Measurements from ENCODE around the gene STAC2.
A peak's percentile ranks its signal among the peaks of the same experiment; 100 is the strongest.
"Not testable (repeated sequence)": the region's sequence is repeated elsewhere in the genome, so short reads cannot be mapped to it uniquely, and the experiment has no call there.

STAC2 gene

GRCh38 chr17:39174920-39175694 is 50.6 kb downstream of the STAC2 start:
- peaks cover 4% of the 10 kb centered on the region for H3K36me3 ChIP-seq (ENCODE audit: control insufficient read depth, low read depth, low read length)
- peaks cover 4% of the 10 kb centered on the region for H3K4me1 ChIP-seq (ENCODE audit: control insufficient read depth, low read depth, low read length)
- H3K9me3 ChIP-seq (ENCODE audit: control insufficient read depth, low read depth, low read length), result no peaks in the 10 kb centered on the region
- no peak overlapping the region for H3K9ac ChIP-seq (ENCODE audit: low read length)
- no peak overlapping the region for H3K27ac ChIP-seq (ENCODE audit: low read length)
- no peaks in the 10 kb centered on the region for H3K27me3 ChIP-seq (ENCODE audit: control insufficient read depth, insufficient read depth, low read length)
- peak overlapping the region; percentile 21 for H3K4me3 ChIP-seq (ENCODE audit: low read length)

- Histone ChIP-seq H3K9ac (ENCODE audit: low read length) (no peak overlapping the region), H3K9me3 (ENCODE audit: control insufficient read depth, low read depth, low read length) (no peaks in the 10 kb centered on the region), H3K36me3 (ENCODE audit: control insufficient read depth, low read depth, low read length) (peaks cover 4% of the 10 kb centered on the region), H3K4me1 (ENCODE audit: control insufficient read depth, low read depth, low read length) (peaks cover 4% of the 10 kb centered on the region), H3K27me3 (ENCODE audit: control insufficient read depth, insufficient read depth, low read length) (peaks cover 5% of the 10 kb centered on the region), H3K27ac (ENCODE audit: low read length) (no peak overlapping the region), H3K4me3 (ENCODE audit: low read length) (no peak overlapping the region)
Observed at GRCh38 chr17:39173526-39174274, 52.0 kb downstream of the STAC2 start.

- Histone ChIP-seq H3K9me3 (ENCODE audit: control insufficient read depth, low read depth, low read length) (no peaks in the 10 kb centered on the region), H3K27ac (ENCODE audit: low read length) (no peak overlapping the region), H3K4me1 (ENCODE audit: control insufficient read depth, low read depth, low read length) (peaks cover 4% of the 10 kb centered on the region), H3K27me3 (ENCODE audit: control insufficient read depth, insufficient read depth, low read length) (peaks cover 5% of the 10 kb centered on the region), H3K4me3 (ENCODE audit: low read length) (no peak overlapping the region), H3K9ac (ENCODE audit: low read length) (no peak overlapping the region), H3K36me3 (ENCODE audit: control insufficient read depth, low read depth, low read length) (no peaks in the 10 kb centered on the region)
Observed at GRCh38 chr17:39173080-39173479, 52.7 kb downstream of the STAC2 start.

GRCh38 chr17:39171933-39172332 is 53.8 kb downstream of the STAC2 start:
- peaks cover 12% of the 10 kb centered on the region for H3K27me3 ChIP-seq (ENCODE audit: control insufficient read depth, insufficient read depth, low read length)
- no peak overlapping the region for H3K27ac ChIP-seq (ENCODE audit: low read length)
- H3K4me3 ChIP-seq (ENCODE audit: low read length), result no peak overlapping the region
- H3K4me1 ChIP-seq (ENCODE audit: control insufficient read depth, low read depth, low read length), result peaks cover 4% of the 10 kb centered on the region
- H3K9ac ChIP-seq (ENCODE audit: low read length), result no peak overlapping the region
- H3K36me3 ChIP-seq (ENCODE audit: control insufficient read depth, low read depth, low read length), result no peaks in the 10 kb centered on the region
- H3K9me3 ChIP-seq (ENCODE audit: control insufficient read depth, low read depth, low read length), result no peaks in the 10 kb centered on the region

GRCh38 chr17:39170558-39170957 is 55.2 kb downstream of the STAC2 start:
- H3K9me3 ChIP-seq (ENCODE audit: control insufficient read depth, low read depth, low read length), result no peaks in the 10 kb centered on the region
- H3K9ac ChIP-seq (ENCODE audit: low read length), result no peak overlapping the region
- H3K27me3 ChIP-seq (ENCODE audit: control insufficient read depth, insufficient read depth, low read length), result peaks cover 26% of the 10 kb centered on the region
- peaks cover 4% of the 10 kb centered on the region for H3K4me1 ChIP-seq (ENCODE audit: control insufficient read depth, low read depth, low read length)
- no peak overlapping the region for H3K4me3 ChIP-seq (ENCODE audit: low read length)
- H3K27ac ChIP-seq (ENCODE audit: low read length), result no peak overlapping the region
- no peaks in the 10 kb centered on the region for H3K36me3 ChIP-seq (ENCODE audit: control insufficient read depth, low read depth, low read length)

GRCh38 chr17:39170109-39170508 is 55.6 kb downstream of the STAC2 start:
- H3K27ac ChIP-seq (ENCODE audit: low read length), result no peak overlapping the region
- H3K9me3 ChIP-seq (ENCODE audit: control insufficient read depth, low read depth, low read length), result no peaks in the 10 kb centered on the region
- no peak overlapping the region for H3K9ac ChIP-seq (ENCODE audit: low read length)
- peaks cover 1% of the 10 kb centered on the region for H3K4me1 ChIP-seq (ENCODE audit: control insufficient read depth, low read depth, low read length)
- no peaks in the 10 kb centered on the region for H3K36me3 ChIP-seq (ENCODE audit: control insufficient read depth, low read depth, low read length)
- H3K27me3 ChIP-seq (ENCODE audit: control insufficient read depth, insufficient read depth, low read length), result peaks cover 31% of the 10 kb centered on the region
- no peak overlapping the region for H3K4me3 ChIP-seq (ENCODE audit: low read length)

- no peak overlapping the region for H3K4me3 ChIP-seq (ENCODE audit: low read length)
- H3K36me3 ChIP-seq (ENCODE audit: control insufficient read depth, low read depth, low read length), result no peaks in the 10 kb centered on the region
- H3K27me3 ChIP-seq (ENCODE audit: control insufficient read depth, insufficient read depth, low read length), result peaks cover 34% of the 10 kb centered on the region
- H3K27ac ChIP-seq (ENCODE audit: low read length), result no peak overlapping the region
- no peaks in the 10 kb centered on the region for H3K4me1 ChIP-seq (ENCODE audit: control insufficient read depth, low read depth, low read length)
- no peaks in the 10 kb centered on the region for H3K9me3 ChIP-seq (ENCODE audit: control insufficient read depth, low read depth, low read length)
- H3K9ac ChIP-seq (ENCODE audit: low read length), result no peak overlapping the region
Observed at GRCh38 chr17:39169518-39169917, 56.2 kb downstream of the STAC2 start.

GRCh38 chr17:39169101-39169500 is 56.6 kb downstream of the STAC2 start:
- H3K4me1 ChIP-seq (ENCODE audit: control insufficient read depth, low read depth, low read length), result no peaks in the 10 kb centered on the region
- peaks cover 34% of the 10 kb centered on the region for H3K27me3 ChIP-seq (ENCODE audit: control insufficient read depth, insufficient read depth, low read length)
- H3K36me3 ChIP-seq (ENCODE audit: control insufficient read depth, low read depth, low read length), result no peaks in the 10 kb centered on the region
- H3K27ac ChIP-seq (ENCODE audit: low read length), result no peak overlapping the region
- H3K9ac ChIP-seq (ENCODE audit: low read length), result no peak overlapping the region
- H3K4me3 ChIP-seq (ENCODE audit: low read length), result no peak overlapping the region
- H3K9me3 ChIP-seq (ENCODE audit: control insufficient read depth, low read depth, low read length), result no peaks in the 10 kb centered on the region

GRCh38 chr17:39168503-39168902 is 57.2 kb downstream of the STAC2 start:
- not testable (repeated sequence) for H3K4me3 ChIP-seq (ENCODE audit: low read length); H3K27ac ChIP-seq (ENCODE audit: low read length); H3K4me1 ChIP-seq (ENCODE audit: control insufficient read depth, low read depth, low read length); H3K36me3 ChIP-seq (ENCODE audit: control insufficient read depth, low read depth, low read length); H3K9me3 ChIP-seq (ENCODE audit: control insufficient read depth, low read depth, low read length); H3K9ac ChIP-seq (ENCODE audit: low read length)
- peaks cover 34% of the 10 kb centered on the region for H3K27me3 ChIP-seq (ENCODE audit: control insufficient read depth, insufficient read depth, low read length)

- H3K9ac ChIP-seq (ENCODE audit: low read length), result no peak overlapping the region
- peaks cover 34% of the 10 kb centered on the region for H3K27me3 ChIP-seq (ENCODE audit: control insufficient read depth, insufficient read depth, low read length)
- no peaks in the 10 kb centered on the region for H3K36me3 ChIP-seq (ENCODE audit: control insufficient read depth, low read depth, low read length)
- no peaks in the 10 kb centered on the region for H3K4me1 ChIP-seq (ENCODE audit: control insufficient read depth, low read depth, low read length)
- H3K9me3 ChIP-seq (ENCODE audit: control insufficient read depth, low read depth, low read length), result no peaks in the 10 kb centered on the region
- H3K27ac ChIP-seq (ENCODE audit: low read length), result no peak overlapping the region
- no peak overlapping the region for H3K4me3 ChIP-seq (ENCODE audit: low read length)
Observed at GRCh38 chr17:39167476-39167875, 58.3 kb downstream of the STAC2 start.

- H3K9ac ChIP-seq (ENCODE audit: low read length), result no peak overlapping the region
- H3K27ac ChIP-seq (ENCODE audit: low read length), result no peak overlapping the region
- H3K36me3 ChIP-seq (ENCODE audit: control insufficient read depth, low read depth, low read length), result no peaks in the 10 kb centered on the region
- peaks cover 34% of the 10 kb centered on the region for H3K27me3 ChIP-seq (ENCODE audit: control insufficient read depth, insufficient read depth, low read length)
- no peaks in the 10 kb centered on the region for H3K4me1 ChIP-seq (ENCODE audit: control insufficient read depth, low read depth, low read length)
- no peak overlapping the region for H3K4me3 ChIP-seq (ENCODE audit: low read length)
- H3K9me3 ChIP-seq (ENCODE audit: control insufficient read depth, low read depth, low read length), result no peaks in the 10 kb centered on the region
Observed at GRCh38 chr17:39166437-39167335, 59.1 kb downstream of the STAC2 start.
